ENCODE measurements around the gene NRG2. TPM values are rescaled to one million over a fixed set of nuclear protein-coding genes. Genes with fewer than 3 reads are reported as not detected.

The NRG2 gene
- total RNA-seq, 4 donors from 2014 or later = 4.5 to 7.0 (median 5.4) TPM

DNA sequence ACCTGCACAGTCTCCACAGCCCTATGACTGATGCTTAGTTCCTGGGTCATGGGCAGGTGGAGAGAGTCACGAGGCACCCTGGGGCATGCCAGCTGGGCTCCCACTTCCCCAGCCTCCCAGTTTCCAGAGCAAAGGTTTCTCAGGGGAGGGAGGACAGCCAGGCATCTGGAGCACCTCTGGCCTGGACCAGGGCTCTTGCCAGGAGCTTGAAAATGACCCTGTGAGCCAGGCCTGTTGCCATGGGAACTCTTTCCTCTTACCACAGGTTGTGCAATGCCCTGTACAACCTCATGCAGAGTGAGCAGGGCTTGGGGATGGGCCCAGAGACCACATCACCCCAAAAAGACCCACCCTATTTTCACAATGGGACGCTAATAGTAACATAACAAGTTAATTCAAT lies 134.3 kb downstream of the NRG2 start:
- Histone ChIP-seq H3K4me1 (peaks cover 23% of the 10 kb centered on the region), H3K9me3 (no peaks in the 10 kb centered on the region), H3K27ac (no peak overlapping the region), H3K4me3 (no peak overlapping the region), H3K27me3 (peaks cover 16% of the 10 kb centered on the region), H3K36me3 (no peaks in the 10 kb centered on the region)
- peak in 1 of 2 donors; percentile 40 for DNase-seq (ENCODE audit: low spot score in 2 of 2)
- TF ChIP-seq, protein P1, sequence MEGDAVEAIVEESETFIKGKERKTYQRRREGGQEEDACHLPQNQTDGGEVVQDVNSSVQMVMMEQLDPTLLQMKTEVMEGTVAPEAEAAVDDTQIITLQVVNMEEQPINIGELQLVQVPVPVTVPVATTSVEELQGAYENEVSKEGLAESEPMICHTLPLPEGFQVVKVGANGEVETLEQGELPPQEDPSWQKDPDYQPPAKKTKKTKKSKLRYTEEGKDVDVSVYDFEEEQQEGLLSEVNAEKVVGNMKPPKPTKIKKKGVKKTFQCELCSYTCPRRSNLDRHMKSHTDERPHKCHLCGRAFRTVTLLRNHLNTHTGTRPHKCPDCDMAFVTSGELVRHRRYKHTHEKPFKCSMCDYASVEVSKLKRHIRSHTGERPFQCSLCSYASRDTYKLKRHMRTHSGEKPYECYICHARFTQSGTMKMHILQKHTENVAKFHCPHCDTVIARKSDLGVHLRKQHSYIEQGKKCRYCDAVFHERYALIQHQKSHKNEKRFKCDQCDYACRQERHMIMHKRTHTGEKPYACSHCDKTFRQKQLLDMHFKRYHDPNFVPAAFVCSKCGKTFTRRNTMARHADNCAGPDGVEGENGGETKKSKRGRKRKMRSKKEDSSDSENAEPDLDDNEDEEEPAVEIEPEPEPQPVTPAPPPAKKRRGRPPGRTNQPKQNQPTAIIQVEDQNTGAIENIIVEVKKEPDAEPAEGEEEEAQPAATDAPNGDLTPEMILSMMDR (IDR thresholded peaks at IDR 0.05) = no peak
- TF ChIP-seq EP300 (IDR thresholded peaks at IDR 0.05) = no peak
- TF ChIP-seq POLR2A (IDR thresholded peaks at IDR 0.05) = no peak
- WGBS = 75% methylated on average over 1 of the region's 2 CpGs

- no peaks in the 10 kb centered on the region for H3K36me3 ChIP-seq
- no peak overlapping the region for H3K4me3 ChIP-seq
- no peaks in the 10 kb centered on the region for H3K9me3 ChIP-seq
- H3K27me3 ChIP-seq = peaks cover 28% of the 10 kb centered on the region
- H3K27ac ChIP-seq = no peak overlapping the region
- TF ChIP-seq POLR2A (IDR thresholded peaks at IDR 0.05) (no peak), EP300 (IDR thresholded peaks at IDR 0.05) (no peak), POLR2AphosphoS5 (IDR thresholded peaks at IDR 0.05) (no peak)
- TF ChIP-seq, protein P1 (IDR thresholded peaks at IDR 0.05) = no peak
- peaks cover 27% of the 10 kb centered on the region for H3K4me1 ChIP-seq
- DNase-seq (ENCODE audit: low spot score in 2 of 2) = no peak
- WGBS = 93% methylated on average over 2 of the region's 2 CpGs
Measured at GRCh38 chr5:139906661-139907060, 136.4 kb downstream of the NRG2 start.

DNA sequence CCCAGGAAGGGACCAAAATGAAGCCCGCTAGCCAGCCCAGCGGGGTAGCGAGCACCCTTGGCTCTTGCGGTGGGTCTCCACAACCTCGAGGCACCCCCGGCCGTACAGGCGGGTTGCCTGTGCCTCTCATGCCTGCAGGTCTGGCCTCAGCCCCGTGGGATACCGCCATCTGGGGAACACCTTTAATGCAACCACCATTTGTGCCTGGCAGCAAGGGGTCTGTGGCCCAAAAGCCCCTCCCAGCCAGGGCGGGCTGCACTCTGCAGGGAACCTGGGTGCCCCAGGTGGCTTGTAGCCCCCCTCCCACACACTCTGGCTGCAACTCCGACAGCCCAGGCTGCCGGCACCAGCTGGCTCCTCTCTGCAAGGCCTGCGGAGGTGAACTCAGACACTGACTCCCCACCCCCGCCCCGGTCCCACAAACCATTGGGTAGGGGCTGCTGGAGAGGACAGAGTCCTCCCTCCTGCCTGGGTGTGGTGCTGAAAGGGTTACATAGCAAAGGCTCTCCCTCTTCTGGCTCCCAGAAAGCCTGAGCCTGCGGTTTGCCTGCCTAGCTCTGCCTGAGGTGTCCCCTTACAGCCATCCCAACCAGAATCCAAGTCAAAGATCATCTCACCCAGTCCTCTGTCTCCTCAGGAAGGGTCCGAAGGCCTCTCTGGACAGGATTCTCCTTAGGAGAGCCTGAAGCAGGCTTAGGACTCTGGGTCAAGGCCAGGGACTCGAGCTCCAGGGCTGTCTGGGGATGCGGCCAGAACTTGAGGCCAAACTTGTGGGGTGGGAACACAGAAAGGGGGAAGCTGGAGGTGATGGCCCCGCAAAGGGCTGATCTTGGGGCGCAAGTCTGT lies 138.1 kb downstream of the NRG2 start:
- H3K27ac ChIP-seq = no peak overlapping the region
- peak overlapping the region; percentile 57 for H3K4me3 ChIP-seq
- peak; percentile 55 to 61 for DNase-seq (ENCODE audit: low spot score in 2 of 2)
- 34% methylated on average over 13 of the region's 22 CpGs for WGBS
- TF ChIP-seq EP300 (IDR thresholded peaks at IDR 0.05) = no peak
- TF ChIP-seq POLR2A (IDR thresholded peaks at IDR 0.05) = no peak
- no peak for TF ChIP-seq POLR2AphosphoS5 (IDR thresholded peaks at IDR 0.05)
- TF ChIP-seq, protein P1 (IDR thresholded peaks at IDR 0.05) = no peak
- H3K9me3 ChIP-seq = no peaks in the 10 kb centered on the region
- H3K4me1 ChIP-seq = peaks cover 20% of the 10 kb centered on the region
- peaks cover 28% of the 10 kb centered on the region for H3K27me3 ChIP-seq
- H3K36me3 ChIP-seq = no peaks in the 10 kb centered on the region

DNA sequence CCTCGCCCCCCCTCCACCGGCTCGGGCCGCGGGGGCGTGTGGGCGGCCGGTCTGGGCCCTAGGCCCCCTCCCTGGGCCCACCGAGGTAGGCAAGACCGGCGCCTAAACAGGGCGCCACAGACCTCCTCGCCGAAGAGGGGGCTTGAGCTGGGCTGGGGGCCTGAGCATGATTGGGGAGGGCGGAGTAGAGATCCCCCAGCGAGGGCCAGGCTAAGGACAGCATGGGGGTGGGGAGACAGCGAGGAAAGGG lies 138.6 kb downstream of the NRG2 start:
- H3K27ac ChIP-seq = no peak overlapping the region
- peaks cover 28% of the 10 kb centered on the region for H3K27me3 ChIP-seq
- H3K9me3 ChIP-seq = no peaks in the 10 kb centered on the region
- H3K36me3 ChIP-seq = no peaks in the 10 kb centered on the region
- TF ChIP-seq POLR2A (IDR thresholded peaks at IDR 0.05) (no peak), EP300 (IDR thresholded peaks at IDR 0.05) (no peak), POLR2AphosphoS5 (IDR thresholded peaks at IDR 0.05) (no peak)
- TF ChIP-seq, protein P1 (IDR thresholded peaks at IDR 0.05) = no peak
- peak overlapping the region; percentile 57 for H3K4me3 ChIP-seq
- DNase-seq (ENCODE audit: low spot score in 2 of 2) = peak in 1 of 2 donors; percentile 74
- H3K4me1 ChIP-seq = peaks cover 20% of the 10 kb centered on the region
- WGBS = 8% methylated on average over 4 of the region's 17 CpGs

DNA sequence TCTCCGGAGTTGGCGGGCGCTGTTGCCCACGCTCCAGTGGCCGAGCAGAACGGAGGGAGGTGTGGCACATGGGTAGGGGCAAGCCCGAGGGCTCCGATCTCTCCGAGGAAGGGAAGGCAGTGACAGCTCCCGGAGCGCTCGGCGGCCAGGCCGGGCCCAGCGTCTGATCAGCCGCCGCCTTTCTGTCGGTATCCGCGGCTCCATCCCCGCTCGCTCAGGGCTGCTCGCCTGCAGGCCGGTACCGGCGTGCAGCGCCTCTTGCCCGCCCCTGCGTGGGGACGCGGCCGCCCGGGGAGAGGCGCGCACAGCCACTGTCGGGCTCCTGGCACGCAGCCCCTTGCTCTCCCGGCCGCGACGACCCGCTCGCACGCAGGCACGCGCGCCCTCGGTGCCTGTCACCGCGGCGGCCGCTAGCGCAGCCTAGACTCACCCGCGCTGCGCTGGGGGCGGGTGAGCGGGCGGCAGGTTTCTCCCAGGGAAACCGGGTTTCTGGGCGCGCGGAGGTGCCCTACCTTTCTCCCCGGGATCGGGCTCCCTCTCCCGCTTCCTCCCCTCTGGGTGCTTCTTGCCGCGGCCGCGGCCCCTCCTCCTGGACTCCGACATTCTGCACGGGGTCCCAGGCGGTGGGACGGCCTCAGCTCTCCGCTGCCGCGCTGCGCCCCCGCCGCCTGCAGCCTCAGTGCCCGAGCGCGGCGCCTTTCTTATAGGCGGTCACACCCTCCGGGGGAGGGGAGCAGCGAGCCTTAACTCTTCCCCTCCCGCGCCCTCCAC lies 139.1 kb downstream of the NRG2 start:
- Histone ChIP-seq H3K27me3 (peaks cover 28% of the 10 kb centered on the region), H3K9me3 (no peaks in the 10 kb centered on the region), H3K4me3 (peak overlapping the region; percentile 57), H3K27ac (no peak overlapping the region), H3K4me1 (peaks cover 20% of the 10 kb centered on the region), H3K36me3 (no peaks in the 10 kb centered on the region)
- TF ChIP-seq POLR2AphosphoS5 (IDR thresholded peaks at IDR 0.05) = no peak
- WGBS = 0% methylated on average over 10 of the region's 89 CpGs
- DNase-seq (ENCODE audit: low spot score in 2 of 2) = peak; percentile 59 to 67
